Stimulated activated CD4-positive, alpha-beta T cell treated with anti-CD3 and anti-CD28 coated beads, Interleukin-2, amount 100 ng/mL, for 24 hours (primary cell): ENCODE measurements around the gene GABARAP.
A peak's percentile ranks its signal among the peaks of the same experiment; 100 is the strongest.

Source experiments
- DNase-seq, 2 donors: peaks; one replicate each; pipeline ENCODE4 v3.0.0-alpha.2; 2020

The GABARAP gene

GRCh38 chr17:7239091-7240027 is 2.9 kb downstream of the GABARAP start, which contains the start of gene PHF23:
PHF23 (minus strand) TSS chr17:7239457; CDS start chr17:7239279, 178 bp downstream.
- DNase-seq: peak; percentile 97

- no peak for DNase-seq
These were observed 3.7 kb downstream of the GABARAP start for GRCh38 chr17:7238420-7239090.

GRCh38 chr17:7237761-7238419 is 4.4 kb downstream of the GABARAP start:
- DNase-seq: peak; percentile 89 to 90

GRCh38 chr17:7237266-7237760 is 4.9 kb downstream of the GABARAP start:
- DNase-seq: no peak

DNA sequence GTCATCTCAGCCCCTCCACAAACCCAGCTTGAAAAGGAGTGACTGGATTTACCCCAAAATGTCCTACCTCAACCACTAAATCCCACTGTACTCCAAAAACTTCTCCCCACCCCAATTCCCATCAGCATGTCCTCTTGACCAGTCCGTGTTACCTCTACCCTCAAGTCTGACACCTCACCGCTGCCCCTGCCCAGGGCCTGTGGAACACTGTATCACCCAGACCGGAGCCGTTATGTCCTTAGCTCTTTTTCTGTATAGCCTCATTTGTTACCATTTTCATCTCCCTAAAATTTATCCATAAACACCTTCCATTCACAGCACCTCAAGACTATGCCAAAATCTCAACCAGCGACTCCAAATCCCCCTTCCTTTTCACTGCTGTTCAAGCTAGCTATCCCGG is 5.4 kb downstream of the GABARAP start:
- no peak for DNase-seq

- no peak for DNase-seq
These were observed 6.3 kb downstream of the GABARAP start for GRCh38 chr17:7235693-7236665.

- peak; percentile 94 to 96 for DNase-seq
These were observed 7.9 kb downstream of the GABARAP start, which contains the start of gene DVL2 for GRCh38 chr17:7234083-7234951. DVL2 (minus strand) TSS chr17:7234517; CDS start chr17:7234262, 255 bp downstream.

GRCh38 chr17:7233701-7234082 is 8.6 kb downstream of the GABARAP start:
- DNase-seq: no peak

GRCh38 chr17:7232114-7232513 is 10.1 kb downstream of the GABARAP start:
- no peak for DNase-seq

GRCh38 chr17:7229504-7229903 is 12.7 kb downstream of the GABARAP start:
- DNase-seq: no peak

- DNase-seq: no peak
These were observed 13.3 kb downstream of the GABARAP start for GRCh38 chr17:7228920-7229319.

- DNase-seq: no peak
These were observed 15.2 kb downstream of the GABARAP start for GRCh38 chr17:7226721-7227710.

DNA sequence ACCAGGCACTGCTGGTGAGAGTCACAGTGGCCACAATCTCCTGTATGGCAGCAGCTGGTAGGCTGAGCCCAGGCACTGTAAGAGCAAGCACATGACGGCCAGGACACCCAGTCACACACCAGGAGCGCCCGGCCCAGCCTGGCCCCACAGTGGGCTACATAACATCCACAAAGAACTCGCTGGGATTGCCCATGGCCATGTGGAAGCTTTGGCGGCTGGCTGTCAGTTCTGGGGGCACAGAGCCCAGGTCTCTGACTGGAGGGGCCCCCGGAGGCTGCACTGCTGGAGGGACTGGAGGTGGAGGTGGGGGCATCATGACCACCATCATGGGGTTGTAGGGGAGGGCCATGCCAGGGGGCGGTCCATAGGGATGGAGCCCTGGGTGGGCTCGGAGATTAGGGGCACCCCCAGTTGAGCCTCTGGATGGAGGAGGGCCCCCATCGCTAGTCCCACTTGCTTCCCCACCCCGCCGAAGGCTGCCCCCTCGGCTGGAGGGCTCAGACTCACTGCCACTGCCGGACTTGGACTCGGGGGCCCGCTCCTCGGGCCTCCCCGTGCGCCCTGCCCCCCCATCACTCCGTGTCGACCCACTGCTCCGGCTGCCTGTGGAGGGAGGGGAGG is 16.4 kb downstream of the GABARAP start:
- DNase-seq: no peak

DNA sequence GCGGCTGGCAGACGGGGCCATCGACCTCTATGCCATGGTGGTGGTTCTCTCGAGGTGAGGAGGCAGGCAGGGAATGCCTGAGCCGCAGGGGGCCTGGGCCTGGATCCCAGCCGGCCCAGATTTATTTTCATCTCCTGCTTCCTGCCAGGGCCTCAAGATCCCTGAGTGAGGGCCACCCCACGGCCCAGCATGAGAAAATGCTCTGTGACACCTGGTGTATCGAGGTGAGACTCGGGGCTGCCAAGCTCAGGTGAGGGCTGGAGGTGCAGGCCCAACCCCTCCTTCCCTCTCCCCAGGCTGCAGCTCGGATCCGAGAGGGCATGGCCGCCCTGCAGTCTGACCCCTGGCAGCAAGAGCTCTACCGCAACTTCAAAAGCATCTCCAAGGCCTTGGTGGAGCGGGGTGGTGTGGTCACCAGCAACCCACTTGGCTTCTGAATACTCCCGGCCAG is 17.6 kb downstream of the GABARAP start:
- DNase-seq: no peak

- DNase-seq: no peak
These were observed 18.1 kb downstream of the GABARAP start for GRCh38 chr17:7224110-7224509.

GRCh38 chr17:7223375-7223774 is 18.9 kb downstream of the GABARAP start:
- DNase-seq: no peak

DNA sequence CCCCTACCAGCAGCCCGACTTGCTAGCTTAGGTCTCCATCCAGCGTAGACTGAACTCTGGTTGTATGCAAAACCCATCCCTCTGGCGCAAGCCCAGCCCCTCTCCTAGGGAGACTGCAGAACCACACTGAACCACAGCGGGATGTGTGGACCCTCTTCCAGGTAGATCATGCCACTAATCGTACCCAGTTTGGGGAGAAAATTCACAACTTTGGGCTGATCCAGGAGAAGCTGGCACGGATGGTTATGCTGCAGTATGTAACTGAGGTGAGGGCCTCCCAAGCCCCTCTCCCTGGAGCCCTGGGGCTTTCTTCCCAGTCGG is 19.3 kb downstream of the GABARAP start:
- DNase-seq: no peak

GRCh38 chr17:7222093-7222971 is 19.9 kb downstream of the GABARAP start:
- DNase-seq: no peak
